Measurements from ENCODE around the gene HERC4. TPM values are rescaled to one million over a fixed set of nuclear protein-coding genes. Genes with fewer than 3 reads are reported as not detected.
"Not testable (repeated sequence)": the region's sequence is repeated elsewhere in the genome, so short reads cannot be mapped to it uniquely, and the experiment has no call there.

Gene HERC4
- polyA plus RNA-seq, 4 donors = 13.5 to 40.5 (median 30.7) TPM

DNA sequence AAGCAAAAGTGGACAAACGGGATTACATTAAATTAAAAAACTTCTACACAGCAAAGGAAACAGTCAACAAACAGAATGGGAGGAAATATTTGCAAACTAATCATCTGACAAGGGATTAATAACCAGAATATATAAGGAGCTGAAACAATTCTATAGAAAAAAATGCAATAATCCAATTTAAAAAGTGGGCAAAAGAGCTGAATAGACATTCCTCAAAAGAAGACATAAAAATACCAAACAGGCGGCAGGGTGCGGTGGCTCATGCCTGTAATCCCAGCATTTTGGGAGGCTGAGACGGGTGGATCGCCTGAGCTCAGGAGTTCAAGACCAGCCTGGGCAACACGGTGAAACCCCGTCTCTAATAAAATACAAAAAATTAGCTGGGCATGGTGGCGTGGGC lies 92.5 kb downstream of the HERC4 start:
- not testable (repeated sequence) for H3K27ac ChIP-seq (ENCODE audit: low read depth in 1 of 3, low read length in 2 of 3); DNase-seq; H3K4me1 ChIP-seq (ENCODE audit: control insufficient read depth in 3 of 3, insufficient read depth in 2 of 3, low read depth in 1 of 3, low read length in 2 of 3); H3K9me3 ChIP-seq (ENCODE audit: control insufficient read depth in 2 of 2, insufficient read depth in 1 of 2, low read depth in 1 of 2, low read length in 1 of 2); FAIRE-seq; H3K4me3 ChIP-seq (ENCODE audit: low read depth in 1 of 3, low read length in 3 of 3); H3K27me3 ChIP-seq (ENCODE audit: control insufficient read depth in 3 of 3, insufficient read depth in 3 of 3, low read length in 3 of 3)
- H3K36me3 ChIP-seq (ENCODE audit: control insufficient read depth in 3 of 3, insufficient read depth in 2 of 3, low read depth in 1 of 3, low read length in 3 of 3) = peaks cover 8 to 41% (median 16%) of the 10 kb centered on the region in 3 donors
- WGBS, 3 donors = 91 to 98% (median 96%) methylated on average over 8 of the region's 8 CpGs

- Histone ChIP-seq H3K4me1 (ENCODE audit: control insufficient read depth in 3 of 3, insufficient read depth in 2 of 3, low read depth in 1 of 3, low read length in 2 of 3) (peaks cover 0 to 13% (median 0%) of the 10 kb centered on the region in 3 donors), H3K27ac (ENCODE audit: low read depth in 1 of 3, low read length in 2 of 3) (no peak overlapping the region), H3K27me3 (ENCODE audit: control insufficient read depth in 3 of 3, insufficient read depth in 3 of 3, low read length in 3 of 3) (no peaks in the 10 kb centered on the region), H3K36me3 (ENCODE audit: control insufficient read depth in 3 of 3, insufficient read depth in 2 of 3, low read depth in 1 of 3, low read length in 3 of 3) (peaks cover 5 to 42% (median 10%) of the 10 kb centered on the region in 3 donors), H3K4me3 (ENCODE audit: low read depth in 1 of 3, low read length in 3 of 3) (no peak overlapping the region), H3K9me3 (ENCODE audit: control insufficient read depth in 2 of 2, insufficient read depth in 1 of 2, low read depth in 1 of 2, low read length in 1 of 2) (no peaks in the 10 kb centered on the region)
- no peak for DNase-seq
- FAIRE-seq = no peak
- 90 to 94% (median 91%) methylated on average over 5 of the region's 5 CpGs for WGBS, 3 donors
Measured at GRCh38 chr10:67978749-67979148, 96.3 kb downstream of the HERC4 start.

- Histone ChIP-seq H3K27me3 (ENCODE audit: control insufficient read depth in 3 of 3, insufficient read depth in 3 of 3, low read length in 3 of 3) (no peaks in the 10 kb centered on the region), H3K4me1 (ENCODE audit: control insufficient read depth in 3 of 3, insufficient read depth in 2 of 3, low read depth in 1 of 3, low read length in 2 of 3) (peaks cover 0 to 13% (median 0%) of the 10 kb centered on the region in 3 donors), H3K4me3 (ENCODE audit: low read depth in 1 of 3, low read length in 3 of 3) (no peak overlapping the region), H3K36me3 (ENCODE audit: control insufficient read depth in 3 of 3, insufficient read depth in 2 of 3, low read depth in 1 of 3, low read length in 3 of 3) (peaks cover 5 to 43% (median 12%) of the 10 kb centered on the region in 3 donors), H3K9me3 (ENCODE audit: control insufficient read depth in 2 of 2, insufficient read depth in 1 of 2, low read depth in 1 of 2, low read length in 1 of 2) (peaks cover 0 to 2% of the 10 kb centered on the region in 2 donors), H3K27ac (ENCODE audit: low read depth in 1 of 3, low read length in 2 of 3) (peak overlapping the region in 1 of 3 donors; percentile 57)
- DNase-seq (peak; percentile 4 to 64), FAIRE-seq (no peak)
- 71 to 90% (median 79%) methylated on average over 2 of the region's 2 CpGs for WGBS, 3 donors
Measured at GRCh38 chr10:67977251-67977650, 97.8 kb downstream of the HERC4 start.

- FAIRE-seq = no peak
- DNase-seq = peak; percentile 1 to 24
- H3K9me3 ChIP-seq (ENCODE audit: control insufficient read depth in 2 of 2, insufficient read depth in 1 of 2, low read depth in 1 of 2, low read length in 1 of 2) = peaks cover 0 to 6% of the 10 kb centered on the region in 2 donors
- H3K4me1 ChIP-seq (ENCODE audit: control insufficient read depth in 3 of 3, insufficient read depth in 2 of 3, low read depth in 1 of 3, low read length in 2 of 3) = peaks cover 0 to 13% (median 0%) of the 10 kb centered on the region in 3 donors
- H3K27ac ChIP-seq (ENCODE audit: low read depth in 1 of 3, low read length in 2 of 3) = peak overlapping the region in 1 of 3 donors; percentile 57
- no peaks in the 10 kb centered on the region for H3K27me3 ChIP-seq (ENCODE audit: control insufficient read depth in 3 of 3, insufficient read depth in 3 of 3, low read length in 3 of 3)
- 79 to 88% (median 88%) methylated on average over 3 of the region's 3 CpGs for WGBS, 3 donors
- no peak overlapping the region for H3K4me3 ChIP-seq (ENCODE audit: low read depth in 1 of 3, low read length in 3 of 3)
- peaks cover 5 to 47% (median 14%) of the 10 kb centered on the region in 3 donors for H3K36me3 ChIP-seq (ENCODE audit: control insufficient read depth in 3 of 3, insufficient read depth in 2 of 3, low read depth in 1 of 3, low read length in 3 of 3)
Measured at GRCh38 chr10:67976292-67977245, 98.5 kb downstream of the HERC4 start.

DNA sequence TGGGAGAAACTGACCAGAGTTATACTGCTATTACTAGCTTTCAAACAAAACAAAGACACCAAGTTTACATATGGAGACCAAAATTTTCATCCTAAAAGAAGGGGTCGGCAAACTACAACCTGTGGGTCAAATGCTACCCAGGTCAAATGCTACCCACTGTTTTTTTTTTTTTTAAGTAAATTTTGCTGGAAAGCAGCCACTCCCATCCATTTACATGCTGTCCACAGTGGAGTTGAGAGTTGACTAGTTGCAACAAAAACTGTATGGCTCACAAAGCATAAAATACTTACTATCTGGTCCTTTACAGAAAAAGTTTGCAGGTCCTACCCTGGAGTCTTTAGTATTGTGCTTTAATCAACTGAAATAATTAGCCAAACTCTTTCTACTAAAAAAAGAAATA lies 99.2 kb downstream of the HERC4 start:
- Histone ChIP-seq H3K27me3 (ENCODE audit: control insufficient read depth in 3 of 3, insufficient read depth in 3 of 3, low read length in 3 of 3) (no peaks in the 10 kb centered on the region), H3K27ac (ENCODE audit: low read depth in 1 of 3, low read length in 2 of 3) (no peak overlapping the region), H3K36me3 (ENCODE audit: control insufficient read depth in 3 of 3, insufficient read depth in 2 of 3, low read depth in 1 of 3, low read length in 3 of 3) (peaks cover 5 to 46% (median 13%) of the 10 kb centered on the region in 3 donors), H3K4me1 (ENCODE audit: control insufficient read depth in 3 of 3, insufficient read depth in 2 of 3, low read depth in 1 of 3, low read length in 2 of 3) (peaks cover 0 to 13% (median 0%) of the 10 kb centered on the region in 3 donors), H3K4me3 (ENCODE audit: low read depth in 1 of 3, low read length in 3 of 3) (no peak overlapping the region), H3K9me3 (ENCODE audit: control insufficient read depth in 2 of 2, insufficient read depth in 1 of 2, low read depth in 1 of 2, low read length in 1 of 2) (peaks cover 0 to 6% of the 10 kb centered on the region in 2 donors)
- DNase-seq (no peak), FAIRE-seq (no peak)
- WGBS, 3 donors = 91 to 97% (median 92%) methylated on average over 1 of the region's 1 CpG

GRCh38 chr10:67971311-67971710 lies 103.8 kb downstream of the HERC4 start:
- peaks cover 0 to 9% of the 10 kb centered on the region in 2 donors for H3K9me3 ChIP-seq (ENCODE audit: control insufficient read depth in 2 of 2, insufficient read depth in 1 of 2, low read depth in 1 of 2, low read length in 1 of 2)
- peaks cover 0 to 25% (median 7%) of the 10 kb centered on the region in 3 donors for H3K36me3 ChIP-seq (ENCODE audit: control insufficient read depth in 3 of 3, insufficient read depth in 2 of 3, low read depth in 1 of 3, low read length in 3 of 3)
- DNase-seq = no peak
- FAIRE-seq = no peak
- H3K27me3 ChIP-seq (ENCODE audit: control insufficient read depth in 3 of 3, insufficient read depth in 3 of 3, low read length in 3 of 3) = no peaks in the 10 kb centered on the region
- no peak overlapping the region for H3K27ac ChIP-seq (ENCODE audit: low read depth in 1 of 3, low read length in 2 of 3)
- H3K4me3 ChIP-seq (ENCODE audit: low read depth in 1 of 3, low read length in 3 of 3) = no peak overlapping the region
- peaks cover 0 to under 1% (median 0%) of the 10 kb centered on the region in 3 donors for H3K4me1 ChIP-seq (ENCODE audit: control insufficient read depth in 3 of 3, insufficient read depth in 2 of 3, low read depth in 1 of 3, low read length in 2 of 3)
- WGBS, 3 donors = 100% methylated on average over 1 of the region's 1 CpG

DNA sequence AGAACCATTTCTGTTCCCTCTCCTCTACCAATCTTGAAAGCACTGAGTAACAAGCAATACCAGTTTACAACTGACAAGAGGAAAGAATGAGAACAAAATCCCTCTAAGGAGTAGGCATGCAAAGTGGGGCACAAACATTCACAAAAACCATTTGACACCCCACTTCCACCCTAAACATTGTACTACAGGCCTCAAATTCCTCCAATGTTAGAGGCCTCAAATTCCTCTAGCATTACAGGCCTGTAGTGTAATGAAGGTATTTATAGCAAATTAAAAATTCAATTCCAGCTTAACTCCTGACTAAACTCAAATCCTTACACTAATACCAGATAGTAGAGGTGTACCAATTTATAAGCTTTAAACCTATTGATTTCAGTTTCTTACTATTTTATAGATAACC lies 105.2 kb downstream of the HERC4 start:
- H3K27ac ChIP-seq (ENCODE audit: low read depth in 1 of 3, low read length in 2 of 3) = no peak overlapping the region
- FAIRE-seq = no peak
- H3K4me3 ChIP-seq (ENCODE audit: low read depth in 1 of 3, low read length in 3 of 3) = no peak overlapping the region
- DNase-seq = no peak
- H3K27me3 ChIP-seq (ENCODE audit: control insufficient read depth in 3 of 3, insufficient read depth in 3 of 3, low read length in 3 of 3) = no peaks in the 10 kb centered on the region
- peaks cover 0 to 9% of the 10 kb centered on the region in 2 donors for H3K9me3 ChIP-seq (ENCODE audit: control insufficient read depth in 2 of 2, insufficient read depth in 1 of 2, low read depth in 1 of 2, low read length in 1 of 2)
- no peaks in the 10 kb centered on the region for H3K4me1 ChIP-seq (ENCODE audit: control insufficient read depth in 3 of 3, insufficient read depth in 2 of 3, low read depth in 1 of 3, low read length in 2 of 3)
- peaks cover 3 to 28% (median 11%) of the 10 kb centered on the region in 3 donors for H3K36me3 ChIP-seq (ENCODE audit: control insufficient read depth in 3 of 3, insufficient read depth in 2 of 3, low read depth in 1 of 3, low read length in 3 of 3)

- not testable (repeated sequence) for H3K27me3 ChIP-seq (ENCODE audit: control insufficient read depth in 3 of 3, insufficient read depth in 3 of 3, low read length in 3 of 3); FAIRE-seq; DNase-seq; H3K4me3 ChIP-seq (ENCODE audit: low read depth in 1 of 3, low read length in 3 of 3); H3K27ac ChIP-seq (ENCODE audit: low read depth in 1 of 3, low read length in 2 of 3); H3K9me3 ChIP-seq (ENCODE audit: control insufficient read depth in 2 of 2, insufficient read depth in 1 of 2, low read depth in 1 of 2, low read length in 1 of 2); H3K4me1 ChIP-seq (ENCODE audit: control insufficient read depth in 3 of 3, insufficient read depth in 2 of 3, low read depth in 1 of 3, low read length in 2 of 3)
- H3K36me3 ChIP-seq (ENCODE audit: control insufficient read depth in 3 of 3, insufficient read depth in 2 of 3, low read depth in 1 of 3, low read length in 3 of 3) = peaks cover 3 to 13% (median 9%) of the 10 kb centered on the region in 3 donors
- WGBS, 3 donors = 84 to 95% (median 95%) methylated on average over 4 of the region's 4 CpGs
Measured at GRCh38 chr10:67966035-67966434, 109.0 kb downstream of the HERC4 start.
